HG03060 (cell line): ENCODE results near the gene ZP3.
"Not testable (repeated sequence)": the region's sequence is repeated elsewhere in the genome, so short reads cannot be mapped to it uniquely, and the experiment has no call there.

ENCODE experiments used
- ATAC-seq: cut with Tn5 transposase; IDR thresholded peaks from one replicate; pipeline ENCODE4 v1.9.1; 2021; ENCODE audit warnings: low read depth, moderate number of reproducible peaks; ENCODE audit not compliant: unreplicated experiment

The ZP3 gene

DNA sequence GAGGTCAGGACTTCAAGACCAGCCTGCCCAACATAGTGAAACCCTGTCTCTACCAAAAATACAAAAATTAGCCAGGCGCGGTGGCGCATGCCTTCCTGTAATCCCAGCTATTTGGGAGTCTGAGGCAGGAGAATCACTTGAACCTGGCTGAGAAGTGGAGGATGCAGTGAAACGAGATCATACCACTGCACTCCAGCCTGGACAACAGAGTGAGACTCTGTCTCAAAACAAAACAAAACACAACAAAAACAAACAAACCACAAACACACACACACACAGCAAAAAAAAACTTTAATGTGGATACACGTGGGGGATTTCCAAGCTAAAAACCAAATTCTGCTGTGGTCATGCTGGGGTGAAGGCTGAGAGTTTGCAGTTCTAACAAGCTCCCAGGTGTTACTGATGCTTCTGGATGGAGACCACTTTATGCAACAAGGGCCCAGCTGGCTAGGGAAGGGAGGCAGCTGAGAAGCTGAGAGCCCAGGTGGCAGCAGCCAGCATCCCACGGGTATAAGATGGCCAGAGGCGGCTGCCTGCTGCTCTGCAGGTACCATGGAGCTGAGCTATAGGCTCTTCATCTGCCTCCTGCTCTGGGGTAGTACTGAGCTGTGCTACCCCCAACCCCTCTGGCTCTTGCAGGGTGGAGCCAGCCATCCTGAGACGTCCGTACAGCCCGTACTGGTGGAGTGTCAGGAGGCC, at the start of gene ZP3:
ZP3 (plus strand) TSS at position 538 of the 699 bp plus-strand sequence; CDS start at position 553, 15 bp downstream.
- no peak for ATAC-seq

DNA sequence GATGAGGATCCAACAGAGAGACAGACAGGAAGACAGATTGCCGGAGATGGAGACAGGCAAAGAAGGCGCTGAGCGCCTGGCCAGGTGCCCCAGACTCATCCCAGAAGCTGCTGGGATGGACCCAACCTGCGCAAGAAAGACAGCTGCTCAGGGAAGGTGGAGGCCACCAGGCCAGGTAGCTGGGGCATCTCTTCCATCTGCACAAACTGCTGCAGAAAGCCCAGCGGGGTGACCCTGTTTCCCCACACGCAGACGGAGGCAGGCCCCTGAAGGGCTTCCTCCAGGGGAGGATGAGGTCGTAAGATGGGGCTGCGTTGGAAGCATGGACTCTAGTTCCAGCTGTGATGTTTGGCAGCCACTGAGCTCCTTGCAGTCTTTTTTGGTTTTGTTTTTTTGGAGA, 49.5 kb upstream of the ZP3 start:
- no peak for ATAC-seq

DNA sequence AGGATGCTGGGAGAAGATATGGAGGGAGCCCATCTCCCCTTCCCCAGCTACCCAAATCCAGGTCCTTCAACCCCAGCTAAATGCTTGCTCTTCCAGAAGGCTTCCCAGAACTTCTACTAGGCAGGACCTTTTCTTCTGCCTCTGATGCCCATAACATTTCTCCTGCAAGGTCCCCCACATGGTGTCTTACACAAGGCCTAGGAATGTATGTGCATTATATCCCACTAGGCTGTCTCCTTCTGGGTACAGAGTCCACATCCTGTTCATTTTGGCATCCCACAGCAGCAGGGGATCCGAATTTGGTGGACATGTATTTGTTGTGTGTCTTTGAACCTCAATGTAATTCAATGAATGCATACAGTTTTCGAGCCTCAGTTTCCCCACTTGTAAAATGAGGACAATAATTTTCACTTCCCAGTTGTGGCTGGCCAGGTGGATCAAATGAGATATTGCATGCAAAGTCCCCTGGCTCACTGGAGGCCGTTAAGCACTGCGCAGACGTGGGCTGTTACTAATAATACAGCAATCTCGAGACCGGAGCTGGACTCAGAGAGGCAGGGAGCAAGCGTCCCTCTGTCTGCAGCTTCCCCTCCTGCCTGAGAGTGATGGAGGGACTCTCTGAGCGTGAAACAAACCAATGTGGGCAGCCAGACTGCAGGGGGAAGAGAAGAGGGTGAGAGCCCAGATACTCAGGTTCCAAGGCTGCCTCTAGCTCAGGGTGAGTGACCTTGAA, 47.4 kb upstream of the ZP3 start:
- no peak for ATAC-seq

DNA sequence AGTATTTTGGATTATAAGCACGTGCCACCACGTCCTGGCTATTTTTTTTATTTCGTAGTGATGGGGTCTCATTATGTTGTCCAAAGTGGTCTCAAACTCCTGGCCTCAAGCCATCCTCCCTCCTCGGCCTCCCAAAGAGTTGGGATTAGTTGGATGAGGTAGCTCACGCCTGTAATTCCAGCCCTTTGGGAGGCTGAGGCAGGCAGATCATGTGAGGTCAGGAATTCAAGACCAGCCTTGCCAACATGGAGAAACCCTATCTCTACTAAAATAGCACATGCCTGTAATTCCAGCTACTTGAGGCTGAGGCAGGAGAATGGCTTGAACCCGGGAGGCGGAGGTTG, 44.2 kb upstream of the ZP3 start:
- ATAC-seq: no peak

DNA sequence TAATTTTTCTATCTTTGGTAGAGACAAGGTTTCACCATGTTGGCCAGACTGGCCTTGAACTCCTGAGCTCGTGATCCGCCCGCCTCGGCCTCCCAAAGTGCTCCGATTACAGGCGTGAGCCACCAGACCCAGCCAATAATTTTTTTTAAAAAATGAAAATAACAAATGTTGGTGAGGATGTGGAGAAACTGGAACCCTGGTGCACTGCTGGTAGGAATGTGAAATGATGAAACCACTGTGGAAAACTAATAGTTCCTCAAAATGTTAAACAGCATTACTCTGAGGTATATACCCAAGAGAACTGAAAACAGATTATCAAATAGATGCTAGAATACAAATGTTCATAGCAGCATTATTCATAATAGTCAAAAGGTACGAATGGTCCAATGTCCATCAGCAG, 42.9 kb upstream of the ZP3 start:
- no peak for ATAC-seq

DNA sequence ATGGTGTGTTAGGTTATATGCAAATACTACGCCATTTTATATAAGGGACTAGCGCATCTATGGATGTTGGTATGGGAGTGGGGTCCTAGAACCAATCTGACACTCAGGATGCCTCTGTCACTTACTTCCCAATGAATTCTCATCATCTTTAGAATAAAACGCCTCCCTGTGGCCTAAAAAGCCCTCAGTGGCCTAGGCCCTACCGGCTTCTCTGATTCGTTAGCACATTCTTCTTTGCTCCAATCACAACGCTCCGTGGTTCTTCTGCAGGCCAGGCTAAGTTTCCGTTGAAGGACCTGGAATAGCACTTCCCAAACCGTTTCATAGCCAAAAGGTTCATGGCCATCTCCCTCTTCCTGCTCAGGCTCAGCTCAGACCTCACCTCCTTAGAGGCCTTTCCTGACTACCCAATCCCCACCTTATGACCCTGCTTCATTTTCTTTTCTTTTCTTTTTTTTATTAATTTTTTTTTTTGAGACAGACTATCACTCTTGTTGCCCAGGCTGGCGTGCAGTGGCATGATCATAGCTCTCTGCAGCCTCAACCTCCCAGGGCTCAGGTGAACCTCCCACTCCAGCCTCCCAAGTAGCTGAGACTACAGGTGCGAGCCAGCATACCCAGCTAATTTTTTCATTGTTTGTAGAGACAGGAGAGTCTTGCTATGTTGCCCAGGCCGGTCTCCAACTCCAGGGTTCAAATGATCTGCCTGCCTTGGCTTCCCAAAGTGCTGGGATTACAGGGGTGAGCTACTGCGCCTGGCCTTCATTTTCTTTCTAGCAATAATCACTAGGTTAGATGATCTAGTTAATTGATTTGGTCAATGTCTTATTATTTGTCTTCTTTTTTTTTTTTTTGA, 41.4 kb upstream of the ZP3 start:
- no peak for ATAC-seq

DNA sequence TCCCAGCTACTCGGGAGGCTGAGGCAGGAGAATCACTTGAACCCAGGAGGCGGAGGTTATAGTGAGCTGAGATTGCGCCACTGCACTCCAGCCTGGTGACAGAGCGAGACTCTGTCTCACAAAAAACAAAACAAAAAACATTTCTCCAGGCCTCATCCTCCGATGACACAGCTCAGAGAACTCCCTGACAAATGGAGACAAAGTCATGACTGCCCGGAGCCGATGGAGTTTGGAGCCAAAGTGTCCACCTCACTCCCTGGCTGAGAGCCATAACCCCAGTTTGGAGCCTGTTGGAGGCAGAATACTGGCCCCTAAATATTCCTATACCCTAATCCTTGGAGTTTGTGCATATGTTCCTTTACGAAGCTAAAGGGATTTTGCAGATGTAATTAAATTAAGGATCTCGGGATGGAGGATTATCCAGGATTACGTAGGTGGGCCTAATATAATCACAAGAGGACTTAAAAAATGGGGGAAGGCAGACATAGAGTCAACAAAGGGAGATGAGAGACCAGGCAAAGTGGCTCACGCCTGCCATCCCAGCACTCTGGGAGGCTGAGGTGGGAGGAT, 38.0 kb upstream of the ZP3 start:
- ATAC-seq: no peak

DNA sequence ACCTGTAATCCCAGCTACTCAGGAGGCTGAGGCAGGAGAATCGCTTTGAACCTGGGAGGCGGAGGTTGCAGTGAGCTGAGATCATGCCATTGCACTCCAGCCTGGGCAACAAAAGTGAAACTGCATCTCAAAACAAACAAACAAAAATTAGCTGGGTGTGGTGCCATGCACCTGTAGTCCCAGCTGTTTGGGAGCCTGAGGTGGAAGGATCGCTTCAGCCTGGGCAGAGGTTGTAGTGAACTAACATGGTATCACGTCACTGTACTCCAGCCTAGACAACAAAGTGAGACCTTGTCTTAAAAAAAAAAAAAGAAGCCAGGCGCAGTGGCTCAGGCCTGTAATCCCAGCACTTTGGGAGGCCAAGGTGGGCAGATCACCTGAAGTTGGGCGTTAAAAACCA, 37.0 kb upstream of the ZP3 start:
- ATAC-seq: not testable (repeated sequence)

DNA sequence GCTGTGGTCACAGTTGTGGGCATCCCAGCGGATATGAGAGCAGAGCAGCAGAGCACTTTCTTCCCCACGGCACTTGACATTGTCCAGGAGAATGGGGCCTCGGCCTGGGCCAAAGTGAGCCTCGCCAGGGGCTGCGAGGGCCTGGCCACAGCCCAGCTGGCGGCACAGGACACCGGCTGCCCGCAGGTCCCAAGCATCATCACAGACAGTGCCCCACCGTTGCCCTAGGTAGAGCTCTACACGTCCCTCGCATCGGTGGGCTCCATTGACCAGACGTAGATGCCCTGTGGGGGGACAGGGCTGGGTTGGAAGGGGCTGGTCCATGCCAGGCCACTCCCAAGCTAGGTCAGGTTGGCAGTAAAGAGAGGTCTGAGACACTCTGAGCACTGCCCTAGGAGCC, 34.7 kb upstream of the ZP3 start:
- ATAC-seq: no peak

DNA sequence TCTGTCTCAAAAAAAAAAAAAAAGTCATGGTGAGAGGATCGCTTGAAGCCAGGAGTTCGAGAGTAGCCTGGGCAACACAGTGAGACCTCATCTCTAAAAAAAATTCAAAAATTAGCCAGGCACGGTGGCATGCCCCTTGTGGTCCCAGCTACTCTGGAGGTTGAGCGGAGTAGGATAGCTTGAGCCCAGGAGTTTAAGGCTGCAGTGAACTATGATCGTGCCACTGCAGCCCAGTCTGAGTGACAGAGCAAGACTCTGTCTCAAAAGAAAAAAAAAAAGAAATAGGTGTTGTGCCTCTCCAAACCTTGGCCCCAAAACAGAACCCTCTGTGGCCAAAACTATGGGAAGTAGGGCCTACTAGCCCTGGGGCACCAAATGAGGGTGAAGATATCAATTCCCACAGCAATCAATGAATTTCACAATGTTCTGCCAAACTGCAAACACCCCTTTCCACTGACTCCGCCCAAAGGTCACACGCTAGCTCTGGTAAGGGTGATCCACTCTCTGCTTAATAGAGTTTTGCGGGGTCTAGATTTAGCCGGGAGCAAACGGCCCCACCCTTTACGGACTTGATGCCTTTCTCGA, 32.1 kb upstream of the ZP3 start:
- ATAC-seq: no peak

DNA sequence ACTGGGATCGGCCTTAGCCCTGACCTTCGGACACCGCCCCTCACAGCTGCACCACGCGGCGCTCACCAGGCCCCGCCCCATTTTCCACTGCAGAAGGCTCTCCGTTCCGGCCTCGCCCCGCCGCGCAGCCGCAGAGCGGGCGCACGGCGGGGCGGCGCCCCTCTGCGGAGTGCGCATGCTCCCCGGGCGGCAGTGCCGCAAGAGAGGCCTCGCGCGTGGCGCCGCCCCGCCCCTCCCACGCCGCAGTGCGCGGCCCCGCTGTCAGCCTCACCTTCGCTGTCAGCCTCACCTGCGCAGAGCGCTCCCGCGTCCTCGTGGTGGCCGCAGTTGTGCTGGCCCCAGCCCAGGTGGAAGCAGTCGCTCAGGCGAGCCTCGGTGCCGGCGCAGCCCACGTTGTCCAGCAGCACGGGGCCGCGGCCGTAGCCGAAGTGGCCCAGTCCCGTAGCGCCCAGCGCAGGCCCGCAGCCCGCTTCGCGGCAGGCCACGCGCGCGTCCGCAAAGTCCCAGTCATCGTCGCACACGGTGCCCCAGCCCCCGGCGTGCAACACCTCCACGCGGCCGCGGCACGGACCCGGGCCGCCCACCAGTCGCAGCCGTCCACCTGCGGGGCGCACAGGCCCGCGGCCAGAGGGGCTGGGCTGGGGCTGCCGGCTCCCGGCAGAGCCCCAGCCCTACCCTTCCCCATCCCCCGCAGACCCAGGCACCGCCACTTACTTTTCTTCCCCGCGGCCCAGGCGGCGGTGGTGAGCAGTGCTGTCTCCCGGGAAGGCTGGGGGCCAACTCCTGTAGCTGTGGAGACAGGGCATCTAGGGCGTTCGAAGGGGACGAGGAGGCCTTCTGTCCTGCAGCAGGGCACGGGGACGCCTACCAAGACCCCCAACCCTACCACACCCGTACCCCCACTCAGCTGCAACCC, 31.4 kb upstream of the ZP3 start:
- ATAC-seq: peak; percentile 71

DNA sequence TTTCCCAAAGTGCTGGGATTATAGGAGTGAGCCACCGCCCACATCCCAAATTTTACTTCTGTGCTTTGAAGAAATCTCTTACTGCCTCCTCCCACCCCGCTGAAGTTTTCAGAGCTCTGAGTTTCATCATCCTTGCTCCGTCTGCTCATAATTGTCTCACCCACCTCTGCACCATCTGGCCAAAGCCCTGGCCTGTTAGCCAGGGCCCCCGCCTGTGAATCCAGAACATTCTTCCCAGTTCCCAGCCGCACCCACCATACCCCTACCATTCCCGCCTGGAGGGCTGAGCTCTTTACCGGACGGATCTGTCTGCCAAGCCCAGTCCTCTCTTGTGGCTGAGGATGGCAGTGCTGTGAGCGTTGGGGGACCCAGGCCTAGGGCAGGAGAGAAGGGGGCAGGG, 29.8 kb upstream of the ZP3 start:
- no peak for ATAC-seq

DNA sequence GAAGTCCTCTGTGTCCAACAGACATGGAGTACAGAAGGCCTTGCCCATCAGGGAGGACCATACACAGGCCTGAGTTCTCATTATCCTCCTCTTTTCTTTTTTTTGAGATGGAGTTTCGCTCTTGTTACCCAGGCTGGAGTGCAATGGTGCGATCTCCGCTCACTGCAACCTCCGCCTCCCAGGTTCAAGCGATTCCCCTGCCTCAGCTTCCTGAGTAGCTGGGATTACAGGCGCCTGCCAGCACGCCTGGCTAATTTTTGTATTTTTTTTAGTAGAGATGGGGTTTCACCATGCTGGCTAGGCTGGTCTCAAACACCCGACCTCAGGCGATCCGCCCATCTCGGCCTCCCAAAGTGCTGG, 29.2 kb upstream of the ZP3 start:
- ATAC-seq: not testable (repeated sequence)

DNA sequence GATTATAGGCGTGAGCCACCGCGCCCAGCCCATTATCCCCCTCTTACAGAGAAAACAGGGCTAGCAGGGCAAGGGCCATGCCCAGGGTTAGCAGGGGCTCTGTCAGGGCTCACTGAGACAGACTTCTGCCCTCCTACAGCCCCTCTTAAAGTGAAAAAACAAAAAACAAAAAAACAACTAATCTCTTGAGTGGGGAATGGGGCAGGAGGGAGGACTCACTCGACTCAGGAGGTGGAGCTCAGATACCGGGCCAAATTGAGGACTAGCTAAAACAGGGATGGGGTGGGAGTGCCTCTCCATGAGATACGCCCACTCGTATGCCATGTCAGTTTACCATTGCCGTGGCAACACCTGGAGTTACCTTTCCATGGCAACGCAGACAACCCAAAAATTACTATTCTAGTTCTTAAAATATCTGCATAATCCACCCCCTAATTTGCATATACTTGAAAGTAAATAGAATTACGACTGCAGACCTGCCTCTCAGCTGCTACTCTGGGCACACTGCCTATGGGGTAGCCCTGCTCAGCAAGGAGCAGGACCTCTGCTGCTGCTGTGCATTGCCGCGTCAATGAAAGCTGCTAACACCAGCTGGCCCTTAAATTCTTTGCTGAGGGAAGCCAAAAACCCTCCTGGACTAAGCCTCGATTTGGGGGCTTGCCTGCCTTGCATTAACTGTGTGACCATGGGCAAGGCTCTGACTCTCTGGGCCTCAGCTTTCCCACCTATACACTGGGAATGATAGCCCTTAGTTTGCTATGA, 28.6 kb upstream of the ZP3 start:
- ATAC-seq: no peak

DNA sequence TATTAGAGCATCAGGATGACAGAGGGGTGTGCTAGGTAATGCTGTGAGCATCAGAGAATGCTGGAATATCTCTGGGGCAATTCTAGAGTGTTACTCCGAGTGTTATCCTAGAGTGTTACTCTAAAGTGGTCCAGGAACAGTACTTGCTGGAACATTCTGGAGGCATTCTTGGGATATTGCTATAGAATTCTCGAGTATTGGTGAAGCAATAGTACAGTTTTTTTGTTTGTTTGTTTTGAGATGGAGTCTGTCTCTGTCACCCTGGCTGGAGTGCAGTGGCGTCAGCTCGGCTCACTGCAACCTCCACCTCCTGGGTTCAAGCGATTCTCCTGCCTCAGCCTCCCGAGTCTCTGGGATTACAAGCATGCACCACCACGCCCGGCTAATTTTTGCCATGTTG, 27.9 kb upstream of the ZP3 start:
- ATAC-seq: no peak

DNA sequence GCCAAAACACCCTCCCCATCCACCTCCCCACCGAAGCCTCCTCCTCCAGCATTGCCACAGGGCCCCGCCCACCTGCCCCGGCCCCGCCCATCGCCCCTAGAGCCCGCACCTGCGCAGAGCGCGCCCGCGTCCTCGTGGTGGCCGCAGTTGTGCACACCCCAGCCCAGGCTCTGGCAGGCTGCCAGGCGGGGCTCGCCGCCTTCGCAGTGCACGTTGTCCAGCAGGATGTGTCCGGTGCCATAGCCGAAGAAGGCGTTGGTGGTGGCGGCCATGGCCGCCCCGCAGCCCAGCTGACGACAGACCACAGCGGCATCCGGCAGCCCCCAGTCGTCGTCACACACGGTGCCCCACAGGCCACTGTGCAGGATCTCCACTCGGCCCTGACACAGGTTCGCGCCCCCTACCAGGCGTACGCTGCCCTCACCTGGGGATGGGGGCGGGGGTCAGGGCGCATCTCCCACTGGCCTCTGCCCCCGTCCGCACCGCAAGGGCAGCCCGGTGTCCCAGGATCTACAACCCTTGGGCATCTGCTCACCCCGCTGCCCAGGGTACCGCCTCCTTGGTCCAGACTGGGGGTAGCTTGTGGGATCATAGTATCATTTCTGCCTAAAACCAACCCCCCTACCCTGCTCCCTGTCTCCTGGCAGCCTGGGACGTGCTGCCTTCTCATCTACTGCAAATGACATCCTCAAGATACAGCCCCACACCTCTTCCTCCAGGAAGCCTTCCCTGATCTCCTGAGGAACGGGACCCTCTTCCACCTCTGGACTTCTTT, 27.2 kb upstream of the ZP3 start:
- ATAC-seq: no peak

DNA sequence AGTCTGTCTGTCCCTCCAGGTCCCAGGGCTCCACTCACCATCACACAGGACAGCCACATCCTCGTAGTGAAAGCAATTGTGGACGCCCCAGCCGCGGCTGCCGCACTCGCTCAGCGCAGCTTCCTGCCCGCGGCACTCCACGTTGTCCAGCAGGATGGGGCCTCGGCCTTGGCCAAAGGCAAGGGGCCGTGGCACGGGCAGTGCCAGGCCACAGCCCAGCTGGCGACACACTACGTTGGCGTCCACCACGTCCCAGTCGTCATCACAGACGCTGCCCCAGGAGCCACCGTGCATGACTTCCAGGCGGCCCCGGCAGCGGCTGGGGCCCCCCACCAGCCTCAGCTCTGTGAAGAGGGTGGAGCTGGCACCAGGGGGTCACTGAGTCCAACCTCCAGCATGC, 24.5 kb upstream of the ZP3 start:
- ATAC-seq: no peak

DNA sequence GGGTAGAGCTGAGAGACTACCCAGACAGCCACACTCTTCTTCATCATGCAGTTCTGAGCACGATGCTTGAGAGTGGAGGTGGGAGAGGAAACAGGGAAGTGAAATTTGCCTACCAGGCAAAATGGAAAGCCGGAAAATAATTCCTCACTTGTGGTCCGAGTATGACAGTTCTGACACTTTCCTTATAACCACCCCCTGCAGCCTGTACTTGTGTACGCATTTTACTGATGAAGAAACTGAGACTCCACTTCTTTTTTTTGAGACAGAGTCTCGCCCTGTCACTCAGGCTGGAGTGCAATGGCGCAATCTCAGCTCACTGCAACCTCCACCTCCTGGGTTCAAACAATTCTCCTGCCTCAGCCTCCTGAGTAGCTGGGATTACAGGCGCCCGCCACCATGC, 21.7 kb upstream of the ZP3 start:
- not testable (repeated sequence) for ATAC-seq
